Kidney (tissue), 14 donors: ENCODE data around the gene CCDC81. TPM values are rescaled to one million over a fixed set of nuclear protein-coding genes. Genes with fewer than 3 reads are reported as not detected.

ENCODE experiments used
- DNase-seq, 5 donors: peaks; one replicate each; pipeline ENCODE4 v3.0.0-alpha.2; 2013 to 2020
- FAIRE-seq: peaks from 2 replicates; lab custom pipeline; 2012; peaks lifted over from hg19 to GRCh38; lab: Jason Lieb, UNC
- H3K27ac ChIP-seq, 2 donors: one replicate each; pipeline ENCODE4 v1.7.0; 2013; ENCODE audit warnings: low read depth in 2 of 2, low read length in 2 of 2, inconsistent platforms in 1 of 2
- H3K27me3 ChIP-seq: one replicate; pipeline ENCODE4 v1.7.1; 2013; ENCODE audit warnings: low read length, inconsistent platforms; ENCODE audit not compliant: control insufficient read depth, insufficient read depth
- H3K36me3 ChIP-seq, 3 donors: one replicate each; pipeline versions ENCODE4 v1.7.0 to v1.7.1; 2013; ENCODE audit warnings: low read length in 3 of 3, control low read depth in 1 of 3, inconsistent platforms in 1 of 3; ENCODE audit not compliant: insufficient read depth in 3 of 3, control insufficient read depth in 2 of 3
- H3K4me1 ChIP-seq, 3 donors: one replicate each; pipeline versions ENCODE4 v1.7.0 to v1.7.1; 2013; ENCODE audit warnings: low read length in 3 of 3, inconsistent platforms in 1 of 3, low read depth in 1 of 3; ENCODE audit not compliant: control insufficient read depth in 2 of 3, insufficient read depth in 2 of 3
- H3K4me3 ChIP-seq, 3 donors: one replicate each; pipeline versions ENCODE4 v1.7.0 to v1.8.1; 2013; ENCODE audit warnings: low read length in 3 of 3, control low read depth in 1 of 3, inconsistent platforms in 1 of 3
- H3K9ac ChIP-seq, 3 donors: one replicate each; pipeline versions ENCODE4 v1.7.0 to v1.7.1; 2013; ENCODE audit warnings: low read length in 3 of 3, control low read depth in 1 of 3, inconsistent platforms in 1 of 3
- H3K9me3 ChIP-seq, 3 donors: one replicate each; pipeline versions ENCODE4 v1.7.0 to v1.7.1; 2013; ENCODE audit warnings: low read length in 3 of 3, control low read depth in 1 of 3, inconsistent platforms in 1 of 3; ENCODE audit not compliant: control insufficient read depth in 2 of 3, insufficient read depth in 1 of 3
- intact Hi-C: fragments of 100-400 bp; cut with DNase I; formaldehyde crosslinking; loops from one replicate; pipeline ENCODE4 v1.11.1; 2022
- polyA plus RNA-seq: library from polyadenylated mRNA; stranded (reverse); fragments of 350-450 nt; fragmentation: Illumina TruSeq; extraction: RNeasy Lipid Tissue Mini Kit (QIAGEN cat#74804); gene quantifications from one replicate; pipeline ENCODE4 v1.2.3, GENCODE V29; 2014; ENCODE audit warnings: low read depth, low replicate concordance; ENCODE audit not compliant: insufficient read depth
- total RNA-seq: library from RNA; stranded (reverse); fragmentation: NEBNext Ultra II Directional; extraction: Animal tissue kit (Norgen Biotek cat#: 25700); gene quantifications from one replicate; pipeline ENCODE4 v1.2.1, GENCODE V29; 2021
- TF ChIP-seq, protein P1 (sequence below): IDR thresholded peaks from 3 replicates; pipeline ENCODE4 v1.5.1; 2012; ENCODE audit warnings: mild to moderate bottlenecking, moderate library complexity, borderline replicate concordance; ENCODE audit not compliant: insufficient read depth; ENCODE audit errors: extremely low read depth
- donor health status: control.
- donor health status: control.
- donor health status: control.
- donor health status: control.
- donor health status: control.
- donor health status: DM: yes; HTN: yes; CAD: no.
- donor health status: Normal renal cell carcinoma (clear cell type).

CCDC81 gene
- total and polyA plus RNA-seq, 2 donors from 2014 or later = 0.54 to 1.1 TPM

DNA sequence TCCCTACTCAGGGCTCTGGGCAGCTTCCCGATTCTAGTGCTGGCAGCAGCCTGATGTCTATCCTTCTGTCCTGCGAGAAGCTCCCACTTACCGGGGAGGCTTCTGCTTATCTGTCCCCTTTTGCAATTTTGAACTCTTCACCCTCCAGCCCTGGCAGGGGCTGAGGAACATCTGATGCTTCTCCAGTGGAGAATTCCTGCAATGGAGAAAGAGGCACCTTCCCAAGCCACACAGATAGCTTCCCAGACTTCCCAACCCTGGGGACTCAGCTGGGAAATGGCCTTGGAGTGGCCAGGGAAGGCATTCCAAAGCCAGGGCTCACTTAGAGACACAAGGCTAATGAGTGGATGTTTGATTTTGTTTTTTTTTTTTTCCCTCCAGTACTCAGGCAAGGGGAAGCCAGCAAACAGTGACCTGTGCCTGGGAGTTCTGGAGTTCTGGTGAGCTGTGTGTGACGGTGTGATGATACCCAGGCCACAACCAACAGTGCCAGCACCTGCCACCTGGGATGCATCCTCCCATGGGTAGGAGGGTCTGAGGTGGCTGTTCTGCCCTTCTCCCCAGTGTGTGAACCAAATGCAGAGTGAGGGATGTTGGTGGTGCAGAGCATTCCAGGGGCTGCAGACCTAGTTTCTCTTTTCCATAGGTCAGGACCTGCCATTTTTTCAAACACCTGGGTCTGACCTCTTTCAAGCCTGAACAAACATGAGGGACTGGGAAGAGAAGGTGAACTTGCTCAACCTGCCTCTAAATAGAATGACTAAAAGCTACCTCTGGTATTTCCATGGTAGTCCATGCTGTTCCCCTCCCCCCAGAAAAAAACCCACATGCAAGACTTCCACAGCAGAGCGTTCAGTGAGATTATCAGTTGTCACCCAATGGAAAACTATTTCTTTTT lies 95.1 kb downstream of the CCDC81 start:
- Histone ChIP-seq H3K27ac (no peak overlapping the region), H3K4me1 (peaks cover 0 to 6% (median 6%) of the 10 kb centered on the region in 3 donors), H3K27me3 (no peaks in the 10 kb centered on the region), H3K4me3 (no peak overlapping the region), H3K9ac (no peak overlapping the region), H3K36me3 (no peaks in the 10 kb centered on the region), H3K9me3 (no peaks in the 10 kb centered on the region)
- FAIRE-seq (no peak), DNase-seq (no peak)
- intact Hi-C loops = loop anchor here (10.0 kb wide), 1 partner anchor 125 kb away; no protein-coding TSS in a partner anchor
- TF ChIP-seq, protein P1, sequence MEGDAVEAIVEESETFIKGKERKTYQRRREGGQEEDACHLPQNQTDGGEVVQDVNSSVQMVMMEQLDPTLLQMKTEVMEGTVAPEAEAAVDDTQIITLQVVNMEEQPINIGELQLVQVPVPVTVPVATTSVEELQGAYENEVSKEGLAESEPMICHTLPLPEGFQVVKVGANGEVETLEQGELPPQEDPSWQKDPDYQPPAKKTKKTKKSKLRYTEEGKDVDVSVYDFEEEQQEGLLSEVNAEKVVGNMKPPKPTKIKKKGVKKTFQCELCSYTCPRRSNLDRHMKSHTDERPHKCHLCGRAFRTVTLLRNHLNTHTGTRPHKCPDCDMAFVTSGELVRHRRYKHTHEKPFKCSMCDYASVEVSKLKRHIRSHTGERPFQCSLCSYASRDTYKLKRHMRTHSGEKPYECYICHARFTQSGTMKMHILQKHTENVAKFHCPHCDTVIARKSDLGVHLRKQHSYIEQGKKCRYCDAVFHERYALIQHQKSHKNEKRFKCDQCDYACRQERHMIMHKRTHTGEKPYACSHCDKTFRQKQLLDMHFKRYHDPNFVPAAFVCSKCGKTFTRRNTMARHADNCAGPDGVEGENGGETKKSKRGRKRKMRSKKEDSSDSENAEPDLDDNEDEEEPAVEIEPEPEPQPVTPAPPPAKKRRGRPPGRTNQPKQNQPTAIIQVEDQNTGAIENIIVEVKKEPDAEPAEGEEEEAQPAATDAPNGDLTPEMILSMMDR = no peak

Other genes starting within 250 kb of the CCDC81 start
- 21.1 TPM for gene EED, start 130.1 kb upstream of the CCDC81 start, total RNA-seq
- gene EED, start 130.1 kb upstream of the CCDC81 start, polyA plus RNA-seq = 14.9 TPM
- 26.9 TPM for gene HIKESHI, start 72.6 kb upstream of the CCDC81 start, total RNA-seq
- 47.0 TPM for gene HIKESHI, start 72.6 kb upstream of the CCDC81 start, polyA plus RNA-seq